Measurements from ENCODE around the gene KIAA1217.

GRCh38 chr10:24346877-24347519 lies 138.1 kb downstream of the KIAA1217 start:
- TF ChIP-seq, protein P1, sequence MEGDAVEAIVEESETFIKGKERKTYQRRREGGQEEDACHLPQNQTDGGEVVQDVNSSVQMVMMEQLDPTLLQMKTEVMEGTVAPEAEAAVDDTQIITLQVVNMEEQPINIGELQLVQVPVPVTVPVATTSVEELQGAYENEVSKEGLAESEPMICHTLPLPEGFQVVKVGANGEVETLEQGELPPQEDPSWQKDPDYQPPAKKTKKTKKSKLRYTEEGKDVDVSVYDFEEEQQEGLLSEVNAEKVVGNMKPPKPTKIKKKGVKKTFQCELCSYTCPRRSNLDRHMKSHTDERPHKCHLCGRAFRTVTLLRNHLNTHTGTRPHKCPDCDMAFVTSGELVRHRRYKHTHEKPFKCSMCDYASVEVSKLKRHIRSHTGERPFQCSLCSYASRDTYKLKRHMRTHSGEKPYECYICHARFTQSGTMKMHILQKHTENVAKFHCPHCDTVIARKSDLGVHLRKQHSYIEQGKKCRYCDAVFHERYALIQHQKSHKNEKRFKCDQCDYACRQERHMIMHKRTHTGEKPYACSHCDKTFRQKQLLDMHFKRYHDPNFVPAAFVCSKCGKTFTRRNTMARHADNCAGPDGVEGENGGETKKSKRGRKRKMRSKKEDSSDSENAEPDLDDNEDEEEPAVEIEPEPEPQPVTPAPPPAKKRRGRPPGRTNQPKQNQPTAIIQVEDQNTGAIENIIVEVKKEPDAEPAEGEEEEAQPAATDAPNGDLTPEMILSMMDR (IDR thresholded peaks at IDR 0.05 in 2 of 3, conservative IDR thresholded peaks at IDR 0.05 in 1 of 3; ENCODE audit: borderline replicate concordance in 1 of 3, insufficient read depth in 1 of 3, low read depth in 2 of 3, low read length in 2 of 3), result no peak
- TF ChIP-seq ZFX (IDR thresholded peaks at IDR 0.05) (no peak), EZH2 (IDR thresholded peaks at IDR 0.05) (no peak), TCF7L2 (IDR thresholded peaks at IDR 0.05; ENCODE audit: borderline replicate concordance, extremely low read depth, insufficient read depth, insufficient read length) (no peak), YY1 (IDR thresholded peaks at IDR 0.05; ENCODE audit: extremely low read depth, insufficient replicate concordance, low read depth, low read length) (no peak), POLR2A (IDR thresholded peaks at IDR 0.05; ENCODE audit: borderline replicate concordance, extremely low read depth, insufficient read depth, insufficient read length) (no peak), POLR2AphosphoS5 (IDR thresholded peaks at IDR 0.05; ENCODE audit: low read depth, low read length) (no peak), SIN3A (IDR thresholded peaks at IDR 0.05; ENCODE audit: low read depth) (no peak), ATF3 (IDR thresholded peaks at IDR 0.05) (no peak), ELF1 (IDR thresholded peaks at IDR 0.05; ENCODE audit: borderline replicate concordance, low read depth) (no peak), RAD21 (IDR thresholded peaks at IDR 0.05; ENCODE audit: low read depth) (no peak)
